HUES64 (cell line): ENCODE measurements around the gene PRKCZ.

Experiments
- H3K27ac ChIP-seq: 2 replicates; pipeline ENCODE4 v1.7.0; 2013; ENCODE audit warnings: low read depth, low read length, inconsistent platforms
- H3K27me3 ChIP-seq: 2 replicates; pipeline ENCODE4 v1.6.1; 2013; ENCODE audit warnings: mild to moderate bottlenecking, low read length; ENCODE audit not compliant: insufficient read depth
- H3K36me3 ChIP-seq: 2 replicates; pipeline ENCODE4 v1.6.1; 2013; ENCODE audit warnings: mild to moderate bottlenecking, low read length; ENCODE audit not compliant: insufficient read depth
- H3K4me1 ChIP-seq: 2 replicates; pipeline ENCODE4 v1.6.1; 2013; ENCODE audit warnings: mild to moderate bottlenecking, low read length, moderate library complexity; ENCODE audit not compliant: insufficient read depth
- H3K4me3 ChIP-seq: 2 replicates; pipeline ENCODE4 v1.5.1; 2013; ENCODE audit warnings: mild to moderate bottlenecking, low read length, moderate library complexity
- H3K9ac ChIP-seq: 2 replicates; pipeline ENCODE4 v1.6.1; 2013; ENCODE audit warnings: mild to moderate bottlenecking, low read depth, low read length
- H3K9me3 ChIP-seq: 2 replicates; pipeline ENCODE4 v1.6.1; 2013; ENCODE audit warnings: low read depth, low read length; ENCODE audit not compliant: insufficient read depth
- WGBS: fragments of 150-250, 120-280 bp; methylation state at CpG from one replicate; pipeline ENCODE4 v1.1.7; 2013; ENCODE audit warnings: missing lambda C conversion rate; 5-methylcytosine and 5-hydroxymethylcytosine counted together

Gene PRKCZ

DNA sequence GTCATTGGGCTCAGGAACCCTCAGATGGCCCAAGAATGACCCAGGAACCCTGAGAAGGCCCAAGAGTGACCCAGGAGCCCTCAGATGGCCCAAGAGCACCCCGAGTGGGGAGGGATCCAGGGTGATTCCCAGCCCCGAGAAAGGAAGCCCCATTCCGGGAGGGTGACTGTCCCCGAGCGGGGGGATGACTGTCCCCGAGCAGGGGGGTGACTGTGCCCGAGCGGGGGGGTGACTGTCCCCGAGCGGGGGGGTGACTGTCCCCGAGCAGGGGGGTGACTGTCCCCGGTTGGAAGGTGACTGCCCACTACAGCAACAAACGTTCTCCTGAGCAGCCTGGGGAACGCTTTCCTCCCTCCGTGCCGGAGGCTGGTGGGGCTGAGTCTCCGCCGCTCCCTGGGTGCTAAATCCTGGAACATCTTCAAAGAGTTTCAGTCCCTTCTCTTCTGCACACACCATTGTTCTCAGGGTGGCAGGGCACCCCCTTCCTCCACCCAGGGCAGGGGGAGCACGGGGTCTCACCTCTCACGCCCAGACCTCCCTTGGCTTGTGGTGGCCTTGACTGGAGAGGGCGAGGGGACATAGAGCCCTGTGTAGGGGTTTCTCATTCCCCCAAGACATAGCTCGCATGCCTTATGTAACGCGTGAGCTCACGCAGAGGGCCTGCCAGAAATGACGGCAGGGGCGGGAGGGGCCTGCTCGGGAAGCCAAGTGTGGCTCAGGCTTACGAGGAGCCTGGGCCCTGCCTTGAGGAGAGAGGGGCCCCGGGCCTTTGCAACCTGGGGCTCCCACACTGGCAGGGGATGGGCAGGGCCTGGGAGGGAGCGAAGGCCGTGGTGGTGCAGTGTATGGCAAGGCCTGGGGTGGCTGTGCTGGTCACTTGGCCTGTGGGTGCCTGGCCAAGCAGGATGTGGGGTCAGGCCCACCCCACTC, 163.6 kb downstream of the PRKCZ start:
- 79% methylated on average over 32 of the region's 32 CpGs for WGBS
- H3K4me1 ChIP-seq, result peaks cover 18% of the 10 kb centered on the region

DNA sequence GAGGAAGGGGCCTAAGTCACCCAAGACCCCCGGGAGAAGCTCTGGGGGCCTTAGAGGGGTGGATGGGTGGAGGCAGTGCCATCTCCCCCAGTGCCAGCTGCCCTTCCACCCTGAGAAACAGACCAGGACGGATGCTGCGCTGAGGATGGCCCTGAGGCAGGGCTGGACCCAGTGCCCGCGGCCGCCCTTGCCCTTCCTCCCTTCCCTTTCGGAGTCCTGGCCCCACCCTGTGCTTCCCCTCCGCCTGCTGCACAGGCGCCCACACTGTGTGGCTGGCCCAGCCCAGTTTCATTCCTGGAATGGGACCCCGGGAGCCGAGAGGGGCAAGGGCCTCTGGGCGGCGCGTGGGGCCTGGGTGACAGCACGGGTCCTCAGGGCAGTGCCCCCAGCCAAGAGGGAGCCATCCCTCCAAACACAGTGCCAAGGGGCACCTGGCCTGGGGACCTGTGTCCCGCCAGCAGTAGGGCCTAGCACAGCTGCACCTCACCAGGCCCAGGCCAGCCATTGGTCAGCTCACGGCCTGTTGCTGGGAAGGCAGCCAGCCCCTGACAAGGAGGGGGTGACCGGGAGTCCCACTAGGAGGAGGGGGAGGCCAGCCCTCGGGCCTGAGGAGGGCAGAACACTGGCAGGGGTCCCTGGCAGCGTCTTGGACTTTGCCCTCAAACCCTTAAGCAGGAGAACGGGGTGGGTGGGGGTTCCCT, 164.5 kb downstream of the PRKCZ start:
- Histone ChIP-seq H3K4me1 (peaks cover 18% of the 10 kb centered on the region), H3K9me3 (no peaks in the 10 kb centered on the region), H3K4me3 (no peak overlapping the region), H3K36me3 (no peaks in the 10 kb centered on the region), H3K9ac (no peak overlapping the region), H3K27me3 (no peaks in the 10 kb centered on the region), H3K27ac (no peak overlapping the region)
- WGBS, result 92% methylated on average over 21 of the region's 21 CpGs

More for the DNA sequence above, 163.6 kb downstream of the PRKCZ start:
- H3K9me3 ChIP-seq, result no peaks in the 10 kb centered on the region
- H3K27ac ChIP-seq, result no peak overlapping the region; the same call in 1 of the 2 replicates
- H3K9ac ChIP-seq, result peak overlapping the region; percentile 86; the same call in 1 of the 2 replicates
- no peak overlapping the region for H3K4me3 ChIP-seq
- H3K36me3 ChIP-seq, result no peaks in the 10 kb centered on the region
- H3K27me3 ChIP-seq, result no peaks in the 10 kb centered on the region

DNA sequence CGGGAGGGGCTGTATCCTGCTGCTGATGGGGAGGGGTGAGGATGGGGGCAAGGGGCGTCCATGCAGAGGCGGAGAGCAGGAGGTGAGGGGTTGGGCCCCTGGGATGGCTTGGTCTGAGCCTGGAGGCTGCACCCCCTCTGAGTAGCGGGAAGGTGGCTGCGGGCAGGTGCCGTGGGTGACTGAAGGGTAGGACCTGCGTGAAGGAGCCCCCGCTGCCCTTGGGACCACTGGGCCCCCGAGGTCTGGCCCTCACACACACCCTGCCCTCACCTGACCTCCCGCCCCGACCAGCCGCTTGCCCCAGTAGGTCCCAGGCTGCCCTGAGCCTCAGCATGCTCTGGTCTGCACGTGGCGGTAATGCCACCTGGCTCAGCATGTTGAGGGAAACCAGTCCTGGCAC, 165.1 kb downstream of the PRKCZ start:
- no peaks in the 10 kb centered on the region for H3K9me3 ChIP-seq
- no peaks in the 10 kb centered on the region for H3K27me3 ChIP-seq
- H3K4me3 ChIP-seq, result no peak overlapping the region
- no peak overlapping the region for H3K9ac ChIP-seq
- H3K27ac ChIP-seq, result no peak overlapping the region
- peaks cover 18% of the 10 kb centered on the region for H3K4me1 ChIP-seq
- H3K36me3 ChIP-seq, result no peaks in the 10 kb centered on the region
- 94% methylated on average over 14 of the region's 14 CpGs for WGBS

DNA sequence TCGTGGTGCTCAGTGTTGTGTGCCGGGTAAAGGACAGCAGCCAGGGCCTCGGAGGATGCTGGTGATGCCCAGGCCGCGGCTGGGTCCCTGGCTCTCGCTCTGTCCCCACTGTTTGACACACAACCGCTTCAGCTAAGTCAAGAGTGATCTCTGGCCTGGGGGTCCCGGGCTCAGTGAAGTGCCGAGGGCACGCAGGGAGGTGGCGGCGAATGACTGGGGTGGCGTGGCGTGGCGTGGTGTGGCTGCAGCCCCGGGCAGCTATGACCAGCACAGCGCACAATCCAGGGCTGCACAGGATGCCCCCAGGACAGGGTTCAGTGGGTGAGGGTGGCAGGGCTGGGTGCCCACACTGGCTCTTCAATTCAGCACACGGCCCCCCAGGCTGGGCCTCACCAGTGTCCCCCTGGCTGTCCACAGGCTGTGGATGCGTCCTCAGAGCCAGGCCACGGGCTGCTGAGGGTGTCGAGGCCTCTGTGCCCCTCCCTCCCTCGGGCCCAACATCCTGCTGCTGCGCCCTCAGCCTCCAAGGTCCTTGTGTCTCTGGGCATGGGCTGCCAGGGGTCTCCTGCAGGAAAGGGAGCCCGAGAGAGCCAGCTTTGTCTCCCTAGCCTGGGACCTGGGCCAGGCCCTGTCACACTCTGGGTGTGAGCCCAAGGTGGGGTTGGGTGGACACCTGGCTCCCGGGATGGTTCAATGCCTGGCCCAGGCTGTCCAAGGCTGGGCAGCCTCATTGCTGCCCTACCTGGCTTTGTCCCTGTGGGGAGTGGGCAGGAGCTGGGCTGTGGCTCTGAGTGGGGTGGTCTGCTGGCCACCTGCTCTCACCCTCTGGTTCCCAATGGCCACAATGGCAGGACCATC, 165.9 kb downstream of the PRKCZ start:
- H3K27me3 ChIP-seq, result no peaks in the 10 kb centered on the region
- H3K9ac ChIP-seq, result no peak overlapping the region
- no peak overlapping the region for H3K4me3 ChIP-seq
- no peaks in the 10 kb centered on the region for H3K9me3 ChIP-seq
- H3K36me3 ChIP-seq, result no peaks in the 10 kb centered on the region
- no peak overlapping the region for H3K27ac ChIP-seq
- WGBS, result 95% methylated on average over 25 of the region's 25 CpGs
- peaks cover 18% of the 10 kb centered on the region for H3K4me1 ChIP-seq

DNA sequence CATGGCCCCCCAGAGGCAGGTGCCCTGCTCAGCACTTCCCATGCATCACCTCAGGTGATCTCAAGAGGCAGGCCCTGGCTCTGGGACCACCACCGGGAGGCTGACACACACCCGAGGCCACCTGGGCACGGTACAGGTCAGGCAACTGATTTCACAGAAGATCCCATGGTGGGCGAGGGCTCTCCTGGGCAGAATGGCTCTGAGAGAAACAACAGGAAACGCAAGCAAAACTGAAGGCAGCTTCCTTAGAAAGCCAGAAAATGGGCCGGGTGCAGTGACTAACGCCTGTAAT, 166.5 kb downstream of the PRKCZ start:
- Histone ChIP-seq H3K9me3 (no peaks in the 10 kb centered on the region), H3K9ac (no peak overlapping the region), H3K36me3 (no peaks in the 10 kb centered on the region), H3K27me3 (no peaks in the 10 kb centered on the region), H3K4me1 (peaks cover 18% of the 10 kb centered on the region), H3K4me3 (no peak overlapping the region), H3K27ac (no peak overlapping the region)
- WGBS, result 94% methylated on average over 7 of the region's 7 CpGs

DNA sequence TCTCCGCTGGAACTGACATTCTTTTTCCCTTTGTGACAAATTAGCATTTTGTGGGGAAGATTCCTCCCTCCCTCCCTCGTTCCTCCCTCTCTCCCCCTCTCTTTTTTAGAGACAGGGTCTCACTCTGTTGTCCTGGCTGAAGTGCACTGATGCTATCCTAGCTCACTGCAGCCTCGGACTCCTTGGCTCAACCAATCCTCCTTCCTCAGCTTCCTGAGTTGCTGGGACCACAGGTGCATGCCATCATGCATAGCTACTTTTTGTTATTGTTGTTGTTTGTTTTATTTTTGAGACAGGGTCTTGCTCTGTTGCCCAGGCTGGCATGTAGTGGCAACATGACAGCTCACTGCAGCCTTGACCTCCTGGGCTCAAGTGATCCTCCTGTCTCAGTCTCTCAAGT, 171.1 kb downstream of the PRKCZ start:
- WGBS, result 81% methylated on average over 3 of the region's 3 CpGs
- no peaks in the 10 kb centered on the region for H3K27me3 ChIP-seq

DNA sequence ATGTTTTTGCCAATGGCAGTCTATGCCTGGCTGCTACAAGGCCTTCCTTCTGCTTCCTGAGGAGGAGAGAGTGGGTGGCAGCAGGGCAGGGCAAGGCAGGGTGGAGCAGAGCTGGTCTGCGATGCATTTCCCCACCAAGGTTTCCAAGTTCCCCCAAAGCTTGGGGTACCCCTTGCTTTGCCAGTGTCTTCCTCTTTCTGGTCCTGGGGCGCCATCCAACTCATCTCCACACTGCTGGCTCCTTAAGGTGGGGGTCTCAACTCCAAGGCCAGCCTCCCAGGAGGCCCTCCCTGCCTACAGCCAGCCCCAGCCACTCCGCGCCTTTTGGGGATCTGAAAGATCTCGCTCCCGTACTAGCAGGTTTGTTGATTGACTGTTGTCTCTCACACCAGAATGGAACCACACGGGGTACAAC, 174.0 kb downstream of the PRKCZ start:
- WGBS, result 96% methylated on average over 7 of the region's 7 CpGs
- Histone ChIP-seq H3K36me3 (no peaks in the 10 kb centered on the region), H3K9ac (no peak overlapping the region), H3K27ac (no peak overlapping the region), H3K4me3 (no peak overlapping the region), H3K4me1 (no peaks in the 10 kb centered on the region), H3K9me3 (no peaks in the 10 kb centered on the region), H3K27me3 (no peaks in the 10 kb centered on the region)

More for the DNA sequence above, 171.1 kb downstream of the PRKCZ start:
- Histone ChIP-seq H3K9ac (no peak overlapping the region), H3K9me3 (no peaks in the 10 kb centered on the region), H3K4me3 (no peak overlapping the region), H3K36me3 (no peaks in the 10 kb centered on the region), H3K4me1 (no peaks in the 10 kb centered on the region), H3K27ac (no peak overlapping the region)

DNA sequence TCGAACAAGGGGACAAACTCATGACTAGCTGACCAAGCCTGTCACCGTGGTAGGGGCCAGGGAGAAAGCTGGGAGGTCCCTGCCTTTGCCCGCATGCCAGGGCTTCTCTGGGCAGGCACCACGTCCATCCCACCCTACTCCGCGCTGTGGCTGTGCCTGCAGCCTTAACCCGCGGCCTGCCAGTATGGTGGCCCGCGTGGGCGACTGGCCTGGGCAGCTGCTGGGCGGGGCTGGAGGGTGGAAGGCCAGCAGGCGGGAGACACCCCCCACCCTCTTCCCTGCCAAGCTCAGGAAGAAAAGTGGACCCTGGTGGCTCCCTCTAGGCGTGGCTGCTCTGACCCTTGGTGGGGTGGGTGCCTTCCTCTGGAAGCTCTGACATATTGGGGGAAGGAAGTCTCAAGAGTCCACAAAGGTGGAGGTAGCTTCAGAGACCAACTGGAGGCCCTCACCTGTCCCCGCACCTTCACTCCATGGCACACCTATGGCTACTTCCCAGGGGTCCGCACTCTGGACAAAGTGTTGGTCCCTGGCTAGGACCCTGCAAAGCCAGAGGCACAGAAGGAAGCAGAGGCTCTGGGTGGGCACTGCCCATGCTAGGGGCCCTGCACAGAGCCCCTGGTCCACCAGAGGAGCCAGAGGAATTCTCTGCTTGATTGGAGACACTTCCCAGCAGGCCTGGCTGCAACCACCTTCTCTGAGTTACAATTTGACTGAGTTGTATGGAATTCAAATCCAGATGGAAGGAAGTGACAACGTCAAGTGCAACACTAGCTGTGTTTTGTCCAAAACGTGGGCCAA, 174.6 kb downstream of the PRKCZ start:
- WGBS, result 95% methylated on average over 17 of the region's 18 CpGs
- H3K36me3 ChIP-seq, result no peaks in the 10 kb centered on the region
- H3K9me3 ChIP-seq, result no peaks in the 10 kb centered on the region
- no peak overlapping the region for H3K4me3 ChIP-seq
- H3K27me3 ChIP-seq, result no peaks in the 10 kb centered on the region
- H3K4me1 ChIP-seq, result no peaks in the 10 kb centered on the region
- no peak overlapping the region for H3K9ac ChIP-seq
- H3K27ac ChIP-seq, result no peak overlapping the region

DNA sequence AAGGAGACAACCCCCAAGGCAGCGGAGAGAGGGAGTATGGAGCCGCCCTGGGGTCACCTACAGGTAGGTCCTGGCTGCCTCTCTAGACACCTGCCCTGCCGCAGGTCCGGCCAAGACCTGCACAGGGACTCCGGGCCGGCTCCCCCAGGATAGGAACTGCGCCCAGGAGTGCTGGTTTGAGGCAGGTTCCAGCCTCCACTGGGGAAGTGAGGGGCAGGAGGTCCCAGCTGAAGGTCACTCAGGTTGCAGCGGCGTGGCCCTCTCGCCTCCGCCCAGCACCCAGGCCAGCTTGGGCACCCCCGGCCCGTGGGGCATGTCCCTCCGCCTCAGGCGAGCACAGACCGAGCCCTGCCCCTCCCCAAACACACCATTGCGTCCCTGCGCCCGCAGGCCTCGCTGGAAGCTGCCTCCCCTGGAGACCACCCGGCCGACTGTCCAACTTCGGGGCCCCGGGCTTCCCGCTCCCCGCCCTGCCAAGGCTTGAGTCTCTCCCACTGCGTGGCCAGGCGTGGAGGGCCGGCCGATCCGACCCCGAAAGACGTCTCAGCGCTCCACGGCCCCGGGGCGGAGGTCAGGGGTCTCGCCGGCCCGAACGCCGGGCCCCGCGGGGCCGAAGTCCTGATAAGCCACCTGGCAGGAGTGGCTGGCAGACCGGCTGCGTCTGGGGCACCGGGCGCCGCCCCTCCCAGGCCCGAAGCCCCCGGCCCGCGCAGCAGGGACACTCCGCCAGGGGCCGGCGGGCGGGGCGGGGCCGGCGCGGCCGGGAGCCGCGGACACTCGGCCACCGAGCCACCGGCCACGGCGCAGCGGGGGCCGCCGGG, 176.5 kb downstream of the PRKCZ start:
- Histone ChIP-seq H3K36me3 (no peaks in the 10 kb centered on the region), H3K9ac (peak overlapping the region; percentile 94), H3K4me1 (peaks cover 6% of the 10 kb centered on the region; the same call in 1 of the 2 replicates), H3K27me3 (no peaks in the 10 kb centered on the region), H3K27ac (peak overlapping the region; percentile 98), H3K9me3 (no peaks in the 10 kb centered on the region), H3K4me3 (peak overlapping the region; percentile 80)
- 15% methylated on average over 73 of the region's 73 CpGs for WGBS
